AG10803 (cell line): Measurements from ENCODE around the gene JARID2.

Source experiments
- DNase-seq: peaks from one replicate; pipeline ENCODE4 v3.0.0; 2010; ENCODE audit warnings: low read depth
- H3K4me3 ChIP-seq: 2 replicates; pipeline ENCODE4 v1.5.1; 2011; ENCODE audit warnings: mild to moderate bottlenecking, low read length, control low read depth
- CTCF ChIP-seq: conservative IDR thresholded peaks from 2 replicates; pipeline ENCODE4 v1.5.1; 2011; ENCODE audit warnings: mild to moderate bottlenecking, low read length, control low read depth, inconsistent platforms

Gene JARID2

GRCh38 chr6:15516378-15516777 lies 270.5 kb downstream of the JARID2 start:
- TF ChIP-seq CTCF = no peak
- H3K4me3 ChIP-seq = no peak overlapping the region
- DNase-seq = no peak

GRCh38 chr6:15516923-15517560 lies 271.2 kb downstream of the JARID2 start:
- H3K4me3 ChIP-seq = no peak overlapping the region
- TF ChIP-seq CTCF = no peak
- no peak for DNase-seq

- H3K4me3 ChIP-seq = no peak overlapping the region
- TF ChIP-seq CTCF = no peak
- no peak for DNase-seq
These were observed 271.7 kb downstream of the JARID2 start for GRCh38 chr6:15517600-15517999.

- no peak overlapping the region for H3K4me3 ChIP-seq
- TF ChIP-seq CTCF = no peak
- no peak for DNase-seq
These were observed 272.2 kb downstream of the JARID2 start for GRCh38 chr6:15518057-15518456.

GRCh38 chr6:15518878-15519277 lies 273.0 kb downstream of the JARID2 start:
- TF ChIP-seq CTCF = no peak
- H3K4me3 ChIP-seq = no peak overlapping the region
- DNase-seq = no peak

- no peak for DNase-seq
- TF ChIP-seq CTCF = no peak
- H3K4me3 ChIP-seq = no peak overlapping the region
These were observed 273.8 kb downstream of the JARID2 start for GRCh38 chr6:15519681-15520080.

- no peak overlapping the region for H3K4me3 ChIP-seq
- no peak for TF ChIP-seq CTCF
- no peak for DNase-seq
These were observed 274.8 kb downstream of the JARID2 start for GRCh38 chr6:15520626-15521203.
